ENCODE results near the gene APLP1.
"Not testable (repeated sequence)": the region's sequence is repeated elsewhere in the genome, so short reads cannot be mapped to it uniquely, and the experiment has no call there.

The APLP1 gene

DNA sequence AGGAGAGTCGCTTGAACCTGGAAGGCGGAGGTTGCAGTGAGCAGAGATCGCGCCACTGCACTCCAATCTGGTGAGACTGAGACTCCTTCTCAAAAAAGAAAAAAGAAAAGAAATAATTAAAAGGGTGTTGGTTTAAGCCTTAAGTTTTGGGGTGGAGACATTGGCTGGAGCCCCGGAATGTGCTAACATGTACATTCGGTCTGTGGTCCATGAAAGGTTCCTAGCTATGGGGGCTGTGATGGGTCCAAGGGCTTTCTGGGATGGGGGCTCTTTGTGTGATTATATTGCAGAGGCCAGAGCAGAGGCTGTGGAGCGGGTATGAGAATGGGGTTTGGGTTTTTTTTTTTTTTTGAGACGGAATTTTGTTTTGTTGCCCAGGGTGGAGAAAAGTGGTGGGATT is 17.5 kb downstream of the APLP1 start:
- DNase-seq, result no peak

DNA sequence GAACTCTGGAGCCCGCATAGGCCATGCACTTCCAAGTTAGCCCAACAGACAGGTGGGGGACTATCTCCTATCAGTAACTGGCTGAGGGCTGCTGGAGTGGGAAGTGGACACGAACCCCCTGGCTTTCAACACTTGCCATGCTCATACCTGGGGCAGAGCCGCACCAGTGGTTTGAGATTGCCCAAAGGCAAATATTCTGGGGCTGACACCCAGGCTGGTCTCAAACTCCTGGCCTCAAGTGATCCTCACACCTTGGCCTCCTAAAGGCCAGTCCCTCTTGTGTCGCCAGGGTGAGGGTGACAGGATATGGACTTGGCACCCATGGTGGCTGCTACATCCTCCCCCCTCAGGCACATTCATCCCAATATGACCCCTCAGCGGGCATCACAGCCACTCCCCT is 18.8 kb downstream of the APLP1 start:
- no peak for DNase-seq

DNA sequence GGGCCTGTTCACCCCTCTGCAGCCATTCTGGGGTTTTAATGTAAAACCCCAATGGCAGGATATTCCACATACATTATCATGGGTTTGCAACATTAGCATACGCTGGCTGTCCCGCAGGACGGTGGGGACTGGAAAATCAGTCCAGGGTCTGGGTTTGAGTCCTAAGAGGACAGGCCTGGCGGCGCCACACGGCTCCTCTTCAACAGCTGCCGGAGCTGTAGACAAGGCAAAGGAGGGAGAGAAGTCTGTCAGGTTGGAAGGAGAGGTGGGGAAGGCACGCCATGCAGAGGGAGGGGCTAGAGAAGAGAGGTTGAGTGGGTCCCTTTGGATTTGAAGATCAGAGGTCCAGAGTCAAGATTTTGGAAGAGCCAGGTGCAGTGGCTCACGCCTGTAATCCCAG is 20.0 kb downstream of the APLP1 start:
- no peak for DNase-seq

DNA sequence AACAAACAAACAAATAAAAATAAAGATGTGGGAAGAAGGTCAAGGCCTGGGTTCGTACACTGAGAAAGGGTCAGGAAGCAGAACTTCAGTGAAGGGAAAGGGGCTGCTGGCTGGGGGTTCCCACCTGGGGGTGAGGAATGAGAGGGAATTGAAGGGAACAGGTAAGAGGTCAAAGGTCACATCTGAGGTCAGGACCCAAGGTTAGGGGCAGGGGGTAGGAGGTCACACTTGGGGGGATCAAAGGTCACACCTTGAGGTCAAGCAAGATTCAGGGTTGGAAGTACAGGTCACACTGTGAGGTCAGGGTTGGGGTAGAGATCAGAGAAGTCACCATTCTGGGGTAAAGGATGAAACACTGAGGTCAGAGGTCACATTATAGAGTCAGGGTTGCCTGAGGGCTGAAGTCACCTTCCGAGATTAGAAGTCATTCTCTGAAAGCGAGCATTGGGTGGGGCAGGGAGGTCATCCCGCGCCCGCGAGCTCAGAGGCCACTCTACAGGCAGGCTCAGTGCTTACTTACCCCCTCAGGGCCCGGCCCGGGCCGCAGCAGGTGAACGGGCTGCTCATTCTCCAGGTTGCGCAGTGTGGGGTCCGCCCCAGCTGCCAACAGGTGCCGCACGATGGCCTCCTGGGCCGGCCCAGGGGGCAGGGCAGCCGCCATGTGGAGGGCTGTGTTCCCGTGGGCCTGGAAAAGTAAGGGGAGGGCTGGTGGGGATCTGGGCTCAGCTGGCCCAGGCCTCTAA is 21.2 kb downstream of the APLP1 start:
- DNase-seq, result no peak

DNA sequence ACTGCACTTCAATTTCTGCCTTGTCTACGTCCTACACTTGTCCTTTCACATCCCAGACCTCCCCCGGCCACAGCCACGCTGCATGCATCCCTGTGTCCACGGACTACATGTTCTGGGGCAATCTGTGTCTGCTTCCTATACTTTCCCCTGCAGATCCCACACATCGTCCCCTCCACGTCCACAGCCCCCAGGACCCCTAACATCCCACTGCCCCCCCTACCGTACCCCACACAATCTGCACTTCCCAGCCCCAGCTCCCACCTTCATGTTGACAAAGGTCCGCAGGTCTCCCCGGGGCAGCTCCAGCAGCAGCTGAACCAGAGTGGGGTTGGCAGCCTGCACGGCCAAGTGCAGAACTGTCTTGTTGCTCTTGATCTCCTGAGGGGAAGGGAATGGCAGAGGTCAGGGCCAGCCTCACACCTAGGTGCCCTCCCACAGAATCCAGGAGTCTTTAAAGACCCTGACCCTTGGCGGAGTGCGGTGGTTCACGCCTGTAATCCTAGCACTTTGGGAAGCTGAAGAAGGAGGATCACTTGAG is 21.8 kb downstream of the APLP1 start:
- no peak for DNase-seq

DNA sequence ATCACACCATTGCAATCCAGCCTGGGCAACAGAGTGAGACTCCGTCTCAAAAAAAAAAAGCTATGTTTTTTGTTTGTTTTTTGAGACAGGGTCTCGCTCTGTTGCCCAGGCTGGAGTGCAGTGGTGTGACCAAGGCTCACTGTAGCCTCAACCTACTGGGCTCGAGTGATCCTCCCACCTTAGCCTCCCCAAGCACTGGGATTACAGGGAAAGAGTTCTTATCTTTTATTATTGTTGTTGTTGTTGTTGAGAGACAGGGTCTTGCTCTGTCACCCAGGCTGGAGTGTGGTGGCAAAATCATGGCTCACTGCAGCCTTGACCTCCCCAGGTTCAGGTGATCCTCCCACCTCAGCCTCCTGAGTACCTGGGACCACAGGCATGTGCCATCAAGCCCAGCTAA is 23.4 kb downstream of the APLP1 start:
- DNase-seq, result not testable (repeated sequence)

DNA sequence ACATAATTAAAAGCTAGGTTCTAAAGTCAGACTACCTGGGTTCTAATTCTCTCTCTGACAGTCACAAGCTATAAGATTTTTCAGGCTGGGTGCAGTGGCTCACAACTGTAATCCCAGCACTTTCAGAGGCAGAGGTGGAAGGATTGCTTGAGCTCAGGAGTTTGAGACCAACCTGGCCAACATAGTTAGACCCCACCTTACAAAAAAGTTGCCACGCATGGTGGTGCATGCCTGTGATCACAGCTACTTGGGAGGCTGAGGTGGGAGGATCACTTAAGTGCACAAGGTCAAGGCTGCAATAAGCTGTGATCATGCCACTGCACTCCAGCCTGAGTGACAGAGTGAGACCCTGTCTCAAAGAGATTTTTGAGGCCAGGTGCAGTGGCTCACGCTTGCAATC is 26.0 kb downstream of the APLP1 start:
- DNase-seq, result no peak

DNA sequence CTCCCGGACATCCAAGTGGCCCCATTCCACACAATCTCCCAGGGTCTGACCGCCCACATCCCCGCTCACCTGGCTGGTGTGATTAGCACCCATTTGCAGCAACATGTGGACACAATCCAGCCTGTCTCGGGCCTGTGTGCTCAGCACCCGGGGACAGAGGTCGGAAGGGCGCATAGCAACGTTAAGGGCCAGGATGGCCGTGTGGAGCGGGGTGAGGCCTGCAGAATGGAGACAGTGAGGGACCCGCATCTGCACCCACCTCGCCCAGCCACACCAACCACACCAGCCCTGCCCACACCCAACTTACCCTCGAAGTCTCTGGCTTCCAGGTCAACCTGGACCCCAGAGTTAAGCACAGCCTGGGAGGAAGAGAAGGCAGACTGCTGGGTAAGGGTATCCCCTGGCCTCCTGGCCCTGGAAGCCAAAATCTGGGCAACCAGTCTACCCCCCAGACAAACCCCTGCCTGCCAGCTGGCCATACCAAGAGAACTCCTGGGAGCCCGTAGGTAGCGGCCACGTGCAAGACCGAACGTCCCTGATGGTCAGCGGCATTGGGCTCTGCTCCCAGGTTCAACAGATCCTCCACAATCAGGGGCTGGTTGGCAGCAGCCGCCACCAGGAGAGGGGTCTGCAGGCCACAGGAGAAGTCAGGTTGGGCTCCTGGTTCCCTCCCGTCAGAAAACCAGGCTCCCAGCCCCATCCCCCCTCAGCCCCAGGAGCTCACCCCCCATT is 27.7 kb downstream of the APLP1 start:
- DNase-seq, result no peak

DNA sequence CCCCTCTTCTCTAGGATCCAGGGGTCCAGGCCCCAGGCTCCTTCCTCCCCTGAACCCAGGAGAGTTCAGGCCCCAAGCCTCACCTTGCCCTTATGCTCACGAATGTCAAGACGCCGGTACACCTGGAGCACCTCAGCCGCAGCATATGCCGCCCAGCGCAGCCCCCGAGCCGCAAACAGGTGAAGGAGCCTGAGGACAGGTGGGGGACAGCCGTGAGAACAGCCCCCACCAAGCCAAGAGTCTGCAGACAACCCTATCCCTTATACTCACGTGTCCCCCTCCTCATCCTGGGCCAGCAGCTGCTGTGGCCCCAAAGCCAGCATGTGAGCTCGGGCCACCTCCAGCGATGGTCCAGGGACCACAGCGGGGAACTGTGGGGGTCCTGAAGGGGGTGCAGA is 28.3 kb downstream of the APLP1 start:
- no peak for DNase-seq

DNA sequence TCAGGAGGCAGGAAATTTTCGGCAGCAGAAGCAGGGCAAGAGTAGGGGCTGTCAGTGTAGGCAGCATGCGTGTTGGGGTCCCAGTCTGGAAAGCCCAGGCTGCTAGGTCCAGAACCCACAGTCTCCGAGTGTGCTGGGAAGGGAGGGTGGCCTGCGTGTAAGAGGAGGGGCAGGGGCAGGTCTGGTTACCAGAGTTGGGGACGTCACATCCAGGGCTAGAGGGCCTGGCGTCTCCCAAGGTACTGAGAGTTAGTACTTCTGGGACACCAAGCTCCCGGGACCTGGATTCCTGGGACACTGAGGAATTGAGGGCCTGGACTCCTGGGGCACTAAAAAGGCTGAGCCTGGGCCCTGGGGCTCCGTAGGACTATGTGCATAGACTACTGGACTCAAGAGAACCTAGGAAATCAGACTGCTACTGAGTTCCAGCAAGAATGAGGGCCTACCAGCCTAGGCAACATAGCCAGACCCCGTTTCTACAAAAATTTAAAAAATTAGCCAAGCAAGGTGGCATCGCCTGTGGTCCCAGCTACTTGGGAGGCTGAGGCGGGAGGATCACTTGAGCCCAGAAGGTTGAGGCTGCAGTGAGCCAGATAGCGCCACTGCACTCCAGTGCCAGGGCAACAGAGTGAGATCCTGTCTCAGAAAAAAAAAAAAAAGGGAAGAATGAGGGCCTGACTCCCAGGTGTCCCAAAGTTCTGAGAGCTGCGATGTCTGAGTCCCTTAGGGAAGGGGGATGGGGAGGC is 29.5 kb downstream of the APLP1 start:
- no peak for DNase-seq

DNA sequence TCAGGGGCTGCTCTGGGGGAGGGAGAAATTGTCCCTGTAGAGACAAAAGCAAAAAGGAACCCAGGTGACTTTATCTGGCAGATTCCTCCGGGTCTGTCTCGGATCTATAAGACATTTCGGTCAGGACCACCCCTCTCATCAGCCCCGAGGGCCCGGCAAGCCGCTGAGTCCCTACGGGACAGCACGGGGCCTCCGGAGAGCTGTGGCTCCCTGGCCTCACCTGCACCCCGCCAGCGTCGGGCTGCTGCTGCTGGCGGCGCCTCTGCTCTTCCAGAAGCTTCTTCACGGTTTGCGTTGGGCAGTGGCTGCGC is 30.1 kb downstream of the APLP1 start:
- no peak for DNase-seq

DNA sequence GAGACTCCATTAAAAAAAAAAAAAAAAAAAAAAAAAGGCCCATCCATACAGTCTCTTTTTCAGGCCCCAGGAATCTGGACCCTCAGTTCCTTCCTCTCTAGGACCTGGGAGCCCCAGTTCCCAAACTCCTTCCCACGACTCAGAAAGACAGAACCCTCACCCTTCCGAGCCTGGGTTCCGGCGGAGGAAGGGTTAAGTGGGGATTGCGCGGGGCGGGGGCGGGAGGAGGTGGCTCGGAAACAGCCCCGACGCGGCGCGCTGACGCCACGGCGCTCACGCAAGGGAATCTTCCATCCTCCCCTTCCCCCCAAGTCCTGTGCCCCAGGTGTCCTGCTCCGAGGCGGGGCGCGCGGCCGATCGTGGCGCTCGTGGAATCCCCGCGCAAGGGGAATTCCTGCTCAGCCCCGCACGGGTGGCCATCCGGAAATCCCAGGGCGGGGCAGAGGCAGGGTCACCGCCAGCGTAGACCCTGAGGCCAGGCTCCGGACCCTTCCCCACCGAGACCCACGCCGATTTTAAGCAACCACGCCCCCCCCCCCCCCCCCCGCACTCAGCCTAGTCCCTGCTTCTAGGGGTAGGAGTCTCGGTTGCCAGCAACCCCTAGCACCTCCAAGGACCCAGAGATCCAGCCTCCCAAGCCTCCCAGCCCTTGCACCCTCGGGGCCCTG is 31.3 kb downstream of the APLP1 start:
- DNase-seq, result peak; percentile 78 to 80

DNA sequence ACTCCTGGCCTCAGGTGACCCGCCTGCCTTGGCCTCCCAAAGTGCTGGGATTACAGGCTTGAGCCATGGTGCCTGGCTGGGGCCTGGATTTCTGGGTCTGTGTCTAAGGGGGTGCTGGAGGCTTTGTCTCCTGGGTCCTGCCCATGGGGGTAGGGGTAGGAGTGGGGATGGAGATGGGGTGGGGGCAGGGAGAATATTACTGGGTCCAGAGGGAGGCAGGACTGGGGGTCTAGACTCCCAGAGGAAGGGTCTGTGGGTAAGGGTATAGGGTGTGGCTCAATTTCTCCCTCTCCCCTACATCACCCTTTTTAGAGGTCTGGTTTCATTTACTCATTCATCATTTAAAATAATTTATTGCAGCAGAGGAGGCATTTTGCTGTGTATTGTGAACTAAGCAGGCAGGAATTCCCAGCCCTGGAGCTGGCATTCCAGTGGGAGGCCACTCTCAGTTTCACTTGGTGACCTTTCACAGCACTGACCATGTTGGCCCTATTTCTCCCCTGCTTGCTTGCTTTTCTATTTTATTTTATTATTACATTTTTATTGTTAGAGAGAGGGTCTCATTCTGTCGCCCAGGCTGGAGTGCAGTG is 32.8 kb downstream of the APLP1 start:
- DNase-seq, result no peak

DNA sequence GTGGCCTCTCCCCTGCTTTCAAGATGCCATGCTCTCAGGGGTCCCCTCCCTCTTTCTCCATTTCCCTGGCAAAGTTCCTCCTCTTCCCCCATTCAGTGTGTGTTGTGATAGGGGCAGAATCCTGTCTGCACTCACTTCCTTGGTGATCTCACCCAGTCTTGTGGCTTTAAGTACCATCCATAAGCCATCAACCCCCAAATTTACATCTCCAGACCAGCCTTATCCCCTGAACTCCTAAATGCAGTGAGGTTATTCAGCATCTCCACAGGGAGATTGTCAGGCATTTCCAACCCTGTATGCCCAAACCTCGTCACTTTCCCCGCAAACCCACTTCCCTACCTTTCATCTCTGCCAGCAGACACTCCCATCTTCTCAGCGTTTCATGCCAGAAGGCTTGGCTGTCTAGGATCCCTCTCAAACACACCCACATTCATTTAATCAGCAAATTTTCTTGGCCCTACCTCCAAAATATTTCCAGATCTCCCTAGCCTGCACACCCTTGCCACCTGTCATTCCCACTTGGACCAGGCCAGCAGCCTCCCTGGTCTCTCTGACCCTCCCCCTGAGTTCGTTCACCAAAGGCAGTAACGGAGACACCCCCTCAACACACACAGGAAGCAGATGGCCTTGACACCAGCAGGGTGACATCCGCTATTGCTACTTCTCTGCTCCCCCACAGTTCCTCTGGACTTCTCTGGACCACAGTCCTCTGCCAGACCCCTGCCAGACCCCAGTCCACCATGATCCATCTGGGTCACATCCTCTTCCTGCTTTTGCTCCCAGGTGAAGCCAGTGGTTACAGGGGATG is 33.7 kb downstream of the APLP1 start, which contains the start of gene HCST:
TSS of gene HCST (plus strand) at position 676 of the 808 bp plus-strand sequence. CDS start at position 741, 65 bp downstream.
- no peak for DNase-seq

DNA sequence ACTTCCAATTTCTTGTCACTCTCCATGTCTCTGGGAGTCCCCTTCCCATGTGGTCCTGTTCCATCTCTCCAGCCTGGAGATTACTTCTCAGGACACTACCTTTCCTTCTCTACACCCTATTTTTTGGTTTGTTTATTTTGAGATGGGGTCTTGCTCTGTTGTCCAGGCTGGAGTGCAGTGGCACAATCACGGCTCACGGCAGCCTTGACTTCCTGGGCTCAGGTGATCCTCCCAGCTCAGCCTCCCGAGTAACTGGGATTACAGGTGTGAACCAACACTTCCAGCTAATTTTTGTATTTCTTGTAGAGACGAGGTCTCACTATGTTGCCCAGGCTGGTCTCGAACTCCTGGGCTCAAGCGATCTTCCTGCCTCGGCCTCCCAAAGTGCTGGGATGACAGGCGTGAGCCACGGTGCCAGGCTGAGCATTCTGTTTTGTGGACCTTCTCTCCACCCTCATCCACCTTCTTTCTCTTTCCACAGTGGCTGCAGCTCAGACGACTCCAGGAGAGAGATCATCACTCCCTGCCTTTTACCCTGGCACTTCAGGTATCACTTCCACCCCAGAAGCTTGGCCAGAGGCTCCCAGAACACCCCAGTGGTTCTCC is 34.6 kb downstream of the APLP1 start:
- no peak for DNase-seq

DNA sequence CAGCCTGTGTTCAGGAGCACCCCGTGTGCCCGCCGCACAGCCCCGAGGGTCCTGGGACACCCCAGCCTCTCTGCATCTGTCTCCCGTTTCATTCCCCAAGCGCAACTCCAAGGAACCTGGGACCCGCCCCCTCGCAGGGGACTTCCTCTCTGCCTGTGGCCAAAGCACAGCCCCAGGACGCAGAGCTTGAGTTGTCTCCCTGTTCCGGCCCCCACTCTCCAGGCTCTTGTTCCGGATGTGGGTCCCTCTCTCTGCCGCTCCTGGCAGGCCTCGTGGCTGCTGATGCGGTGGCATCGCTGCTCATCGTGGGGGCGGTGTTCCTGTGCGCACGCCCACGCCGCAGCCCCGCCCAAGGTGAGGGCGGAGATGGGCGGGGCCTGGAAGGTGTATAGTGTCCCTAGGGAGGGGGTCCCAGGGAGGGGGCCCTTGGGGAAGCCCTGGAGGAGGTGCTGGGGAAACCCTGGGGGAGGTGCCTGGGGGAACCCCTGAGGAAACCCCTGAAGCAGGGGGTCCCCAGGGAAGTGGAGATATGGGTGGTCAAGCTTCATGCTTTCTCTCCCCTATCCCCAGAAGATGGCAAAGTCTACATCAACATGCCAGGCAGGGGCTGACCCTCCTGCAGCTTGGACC is 35.3 kb downstream of the APLP1 start:
- peak; percentile 6 to 31 for DNase-seq

DNA sequence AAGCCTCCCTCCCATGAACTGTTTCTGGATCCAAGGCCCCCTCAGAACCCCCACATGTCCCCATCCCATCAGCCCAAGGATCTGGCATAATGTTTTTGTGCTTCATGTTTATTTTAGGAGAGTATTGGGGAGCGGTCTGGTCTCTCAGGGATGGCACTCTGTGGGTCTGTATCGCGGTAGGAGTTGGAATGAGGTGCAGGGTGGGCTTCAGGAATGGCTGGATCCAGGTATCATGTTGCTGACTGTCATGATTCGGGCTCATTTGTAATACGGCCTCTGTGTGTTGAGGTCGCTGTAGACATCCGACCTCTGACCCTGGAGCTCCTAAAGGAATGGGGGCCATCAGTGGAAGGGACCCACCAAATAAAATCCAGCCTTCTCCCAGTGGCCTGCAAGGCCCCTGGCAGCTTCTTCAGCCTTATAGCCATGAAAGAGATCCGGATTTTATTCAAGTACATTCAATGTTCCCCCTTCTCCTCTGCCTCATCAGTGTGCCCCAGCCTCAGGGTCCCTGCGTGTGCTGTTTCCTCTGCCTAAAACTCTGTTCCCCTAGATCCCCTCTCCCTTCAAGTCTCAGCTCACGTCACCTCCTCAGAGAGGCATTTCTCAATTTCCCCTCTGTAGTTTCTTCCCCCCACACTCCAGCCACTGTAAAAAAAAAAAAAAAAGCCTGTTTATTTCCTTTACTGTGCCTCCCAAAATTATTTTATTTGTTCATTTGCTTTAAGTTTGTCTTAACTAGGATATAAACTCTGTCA is 36.1 kb downstream of the APLP1 start:
- DNase-seq, result no peak

DNA sequence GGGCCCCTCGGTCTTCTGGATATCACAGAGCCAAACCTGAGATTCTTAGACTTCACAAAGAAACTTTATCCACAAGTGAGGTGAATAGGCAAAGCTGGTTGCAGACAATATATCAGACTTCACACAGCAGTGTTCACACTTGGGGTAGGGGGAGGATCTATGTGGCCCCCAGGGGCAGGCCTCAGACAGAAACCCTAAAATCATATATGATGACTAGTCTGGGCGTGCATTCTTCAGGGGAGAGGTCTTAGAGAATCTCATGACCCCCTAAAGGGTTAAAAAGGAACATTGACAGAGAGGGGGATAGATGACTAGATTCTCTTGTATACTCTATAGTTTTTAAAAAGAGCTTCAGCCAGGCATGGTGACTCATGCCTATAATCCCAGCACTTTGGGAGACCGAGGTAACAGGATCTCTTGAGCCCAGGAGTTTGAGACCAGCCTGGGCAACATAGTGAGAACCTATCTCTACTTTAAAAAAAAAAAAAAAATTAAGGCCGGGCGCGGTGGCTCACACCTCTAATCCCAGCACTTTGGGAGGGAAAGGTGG is 36.9 kb downstream of the APLP1 start:
- DNase-seq, result no peak

DNA sequence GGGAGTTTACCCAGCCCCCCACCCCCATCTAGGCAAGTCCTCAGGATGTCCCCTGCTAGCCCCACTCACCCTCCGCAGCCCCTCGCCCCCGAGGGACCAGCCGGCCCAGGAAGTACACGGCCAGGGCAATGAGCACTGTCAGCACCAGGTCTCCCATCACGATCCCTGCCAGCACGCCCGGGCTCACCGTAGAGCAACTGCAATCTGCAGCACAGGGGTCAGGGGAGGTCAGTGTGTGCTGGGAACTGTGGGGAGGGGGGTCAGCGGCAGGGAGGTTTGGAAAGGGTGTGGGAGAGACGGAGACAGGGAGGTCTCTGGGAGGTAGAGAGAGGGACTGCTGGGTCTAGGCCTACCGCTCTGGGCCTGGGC is 39.0 kb downstream of the APLP1 start:
- DNase-seq, result no peak

DNA sequence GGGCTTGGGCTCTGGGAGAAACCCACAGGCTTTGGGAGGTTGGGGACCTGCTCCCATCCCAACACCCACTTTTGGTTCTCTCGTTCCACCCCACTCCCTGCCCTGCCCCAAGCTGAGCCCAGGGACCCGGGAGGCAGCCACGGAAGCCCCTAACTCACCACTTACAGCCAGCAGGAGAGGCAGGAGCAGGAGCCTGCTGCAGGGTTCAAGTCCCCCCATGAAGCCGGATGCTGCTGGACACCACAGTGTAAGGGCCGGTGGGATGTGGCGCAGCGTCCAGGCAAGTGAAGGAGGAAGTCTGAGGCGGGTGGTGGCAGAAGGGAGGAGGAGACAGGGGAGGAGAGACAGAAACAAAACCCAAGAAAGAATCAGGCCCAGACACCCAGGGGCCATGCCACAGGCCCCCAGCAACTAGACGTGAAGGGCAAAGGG is 39.7 kb downstream of the APLP1 start, which contains the start of gene TYROBP:
TSS of gene TYROBP (minus strand) at position 286 of the 432 bp plus-strand sequence. CDS start at position 219, 67 bp downstream.
- no peak for DNase-seq

Data from NCI-H2081 (cell line).